HG03460 (cell line): ENCODE results near the gene KCNMA1.

Experiments used
- ATAC-seq: cut with Tn5 transposase; IDR thresholded peaks from one replicate; pipeline ENCODE4 v1.9.1; 2021; ENCODE audit not compliant: unreplicated experiment

Gene KCNMA1

DNA sequence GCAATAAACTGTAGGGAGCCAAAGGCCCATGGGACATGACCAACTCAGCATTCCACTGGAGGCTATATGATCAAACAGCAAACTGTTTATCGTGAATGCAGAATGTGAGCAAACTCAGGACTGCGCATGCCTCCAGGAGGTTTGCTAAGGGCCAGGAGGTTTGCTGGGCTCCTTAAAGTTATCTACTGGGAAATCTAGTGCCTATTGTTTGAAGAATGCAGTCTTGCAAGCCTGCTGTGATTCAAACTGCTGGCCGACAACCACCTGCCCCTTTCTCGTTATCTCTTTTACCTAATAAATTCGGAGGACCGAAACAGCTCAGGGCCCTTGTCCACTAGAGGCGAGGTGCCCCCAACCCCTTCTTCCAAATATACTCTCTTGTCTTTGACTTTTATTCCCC lies 404.1 kb downstream of the KCNMA1 start:
- ATAC-seq: no peak

- no peak for ATAC-seq
Observed at GRCh38 chr10:77231884-77232610, 405.6 kb downstream of the KCNMA1 start.

DNA sequence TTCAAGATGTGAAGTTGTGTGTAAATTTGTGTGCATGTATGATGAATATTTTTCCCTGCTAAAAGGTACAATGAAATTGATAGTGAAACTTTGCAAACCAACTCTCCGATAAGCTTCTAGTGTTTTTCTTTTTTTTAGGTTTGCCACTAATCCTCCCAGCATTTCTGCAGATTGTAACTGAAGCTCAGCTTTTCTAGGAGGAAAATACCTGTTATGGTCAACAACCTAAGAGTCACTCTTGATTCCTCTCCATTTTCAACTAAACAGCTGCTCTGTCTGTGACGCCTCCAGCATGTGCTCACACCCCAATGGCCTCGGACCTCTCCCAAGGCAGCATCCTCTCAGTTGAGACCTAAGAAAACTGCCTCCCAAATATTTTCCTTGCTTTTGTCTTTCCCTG lies 406.2 kb downstream of the KCNMA1 start:
- ATAC-seq: no peak

DNA sequence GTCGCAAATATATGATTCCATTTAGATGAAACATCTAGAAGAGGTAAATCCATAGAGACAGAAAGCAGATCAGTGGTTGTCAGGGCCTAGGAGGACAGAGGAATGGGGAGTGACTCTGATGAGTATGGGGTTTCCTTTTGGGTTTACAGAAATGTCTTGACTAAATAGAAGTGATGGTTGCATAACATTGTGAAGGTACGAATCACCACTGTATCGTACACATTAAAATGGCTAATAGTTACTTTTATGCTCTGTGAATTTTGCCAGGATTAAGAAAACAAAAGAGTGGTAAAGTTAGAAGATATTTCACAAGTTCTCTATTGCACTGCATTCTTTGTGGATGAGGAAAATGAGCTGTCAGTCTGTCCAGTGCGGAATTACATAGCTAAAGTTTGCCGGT lies 407.4 kb downstream of the KCNMA1 start:
- no peak for ATAC-seq

GRCh38 chr10:77229704-77230103 lies 407.9 kb downstream of the KCNMA1 start:
- ATAC-seq: no peak

DNA sequence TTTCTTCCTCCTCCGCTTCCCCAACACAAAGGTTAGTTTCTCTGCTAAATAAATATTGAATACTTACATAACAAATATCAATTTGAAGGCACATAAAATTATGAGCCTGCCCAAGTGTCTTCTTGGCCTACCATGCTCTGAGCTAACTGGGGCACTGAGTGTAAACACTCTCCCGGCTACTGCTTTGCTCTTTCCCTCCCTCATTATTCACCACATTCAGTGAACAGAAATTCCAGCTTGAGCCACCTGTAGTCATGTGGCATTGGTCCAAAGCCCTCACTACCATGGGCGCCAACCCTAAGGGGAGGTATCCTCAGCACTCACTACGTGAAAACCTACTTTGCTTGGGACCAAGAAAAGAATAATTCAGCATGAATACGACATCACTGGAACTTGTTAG lies 409.0 kb downstream of the KCNMA1 start:
- ATAC-seq: no peak

DNA sequence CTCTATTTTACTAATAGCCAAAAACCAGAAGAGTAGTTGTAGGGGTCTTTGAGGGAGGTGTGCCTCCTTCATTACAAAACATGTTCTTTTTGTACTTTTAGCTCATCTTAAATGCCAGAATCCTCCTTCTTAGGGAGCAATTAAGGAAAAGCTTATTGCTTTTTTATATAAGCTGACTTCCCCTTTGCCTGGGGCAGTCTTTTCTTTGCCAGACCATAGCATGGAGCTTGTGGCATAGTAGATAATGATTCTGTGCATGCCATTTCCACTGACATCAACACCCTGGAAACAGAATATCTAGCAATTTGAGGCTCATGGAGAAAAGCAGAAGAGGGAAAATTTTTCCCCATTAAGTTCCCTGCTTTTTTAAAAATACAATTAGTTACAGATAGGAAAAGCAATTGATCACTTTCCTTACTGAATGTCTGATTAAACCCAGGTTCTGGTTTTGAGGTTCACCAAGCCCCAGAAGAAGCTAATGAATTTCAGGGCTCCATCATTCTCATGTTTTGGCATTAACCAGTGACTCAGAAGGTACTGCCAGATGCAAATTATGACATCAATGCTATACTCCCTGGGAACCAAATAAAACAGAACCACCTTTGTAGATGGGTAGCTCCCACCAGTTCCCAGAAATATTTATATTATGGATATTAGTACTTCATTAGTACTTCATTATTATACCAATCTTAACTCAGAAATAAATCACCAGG lies 410.6 kb downstream of the KCNMA1 start:
- ATAC-seq: no peak

DNA sequence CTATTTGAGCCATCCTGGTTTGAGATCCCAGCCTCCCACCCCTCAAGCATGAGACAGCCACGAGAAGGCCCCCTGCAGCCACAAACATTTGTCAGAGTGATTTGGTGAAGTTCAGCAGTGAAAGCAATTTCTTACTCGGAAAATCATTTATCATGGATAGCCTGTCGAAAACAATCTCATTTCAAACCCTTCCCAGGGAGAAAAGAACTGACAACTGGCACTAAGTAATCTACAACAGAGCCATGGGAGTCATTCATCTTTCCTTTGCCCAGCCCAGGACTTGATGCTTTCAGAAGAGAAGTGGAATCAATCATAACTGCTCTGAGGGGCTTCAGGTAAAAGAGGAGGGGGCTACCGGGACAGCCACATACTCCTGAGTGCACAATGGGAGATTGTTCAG lies 411.2 kb downstream of the KCNMA1 start:
- no peak for ATAC-seq

DNA sequence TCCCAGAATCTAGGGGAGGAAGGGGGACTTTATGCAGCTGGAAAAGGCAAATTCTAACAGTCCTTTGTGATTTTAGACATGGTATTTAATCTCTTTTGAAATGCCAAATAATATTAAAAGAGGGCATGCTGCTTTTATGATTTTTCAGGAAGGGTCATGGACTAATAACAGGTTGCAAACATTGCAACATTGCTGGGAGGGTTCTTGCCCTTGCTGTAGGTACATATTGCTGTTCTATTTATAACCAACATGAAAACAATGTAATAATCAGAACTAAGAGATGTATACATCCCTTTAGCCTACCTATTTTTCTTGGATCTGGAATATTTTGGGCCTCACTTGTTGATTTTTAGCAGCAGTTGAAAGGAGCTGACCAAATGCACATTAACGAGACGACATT lies 411.6 kb downstream of the KCNMA1 start:
- no peak for ATAC-seq

DNA sequence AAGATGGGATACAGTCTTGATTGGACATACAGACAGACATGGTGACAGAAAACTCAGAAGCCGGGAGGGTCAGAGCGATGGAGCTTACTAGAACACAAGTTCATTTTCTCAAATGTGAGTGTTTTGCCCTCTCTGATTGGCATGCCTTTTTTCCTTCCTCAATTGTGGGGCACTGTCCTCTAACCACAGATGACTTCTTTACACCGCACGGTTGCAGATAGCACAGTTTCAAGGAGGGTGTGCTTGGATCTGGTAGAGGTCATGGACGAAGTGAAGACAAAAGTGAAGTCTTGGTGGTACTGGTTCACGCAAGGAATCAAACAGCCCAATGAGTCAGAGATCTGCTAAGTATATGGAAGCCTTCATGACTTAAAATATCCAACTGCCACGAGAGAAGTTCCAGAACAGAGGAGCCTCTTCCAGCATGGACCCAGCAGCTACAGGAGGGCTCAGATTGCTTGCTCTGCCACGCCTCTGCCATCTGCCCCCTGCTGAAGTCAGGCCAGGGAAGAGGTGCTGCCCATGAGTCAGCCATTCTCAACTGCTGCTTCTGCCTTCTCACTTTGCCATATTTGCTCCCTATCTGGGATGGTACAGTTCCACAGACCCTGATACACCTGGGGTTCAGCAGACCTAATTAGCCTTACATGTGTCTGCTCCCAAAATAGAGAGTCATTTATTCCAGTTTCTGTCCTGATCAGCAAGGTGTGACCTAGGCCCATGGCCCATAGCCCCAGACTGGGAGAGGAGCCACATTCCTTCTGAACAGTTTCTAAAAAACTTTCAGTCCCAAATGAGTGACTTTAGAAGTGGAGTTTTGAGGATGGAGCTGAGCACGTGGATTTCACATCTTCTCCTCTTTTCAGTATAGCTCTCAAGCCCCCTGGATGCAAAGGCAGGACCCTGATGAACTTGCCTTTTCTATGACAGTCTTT lies 413.8 kb downstream of the KCNMA1 start:
- no peak for ATAC-seq

DNA sequence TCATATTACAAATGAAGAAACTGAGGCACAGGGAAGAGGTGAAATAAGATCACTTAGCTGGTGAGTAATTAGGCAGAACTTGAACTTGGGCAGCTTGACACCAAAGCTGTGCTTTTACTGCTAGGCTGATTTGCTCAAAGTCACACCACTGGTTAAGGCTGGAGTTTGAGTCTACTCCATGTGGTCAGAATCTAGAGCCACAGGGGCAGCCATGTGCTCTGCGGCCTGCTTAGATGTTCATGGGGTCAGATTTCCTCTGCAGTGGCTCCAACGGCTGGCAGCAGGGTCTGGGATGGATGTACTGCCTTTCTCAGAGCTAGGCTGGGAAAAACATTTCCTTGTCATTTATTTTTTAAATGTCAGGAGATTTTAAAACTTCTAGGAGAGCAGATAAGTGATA lies 417.5 kb downstream of the KCNMA1 start:
- ATAC-seq: no peak

DNA sequence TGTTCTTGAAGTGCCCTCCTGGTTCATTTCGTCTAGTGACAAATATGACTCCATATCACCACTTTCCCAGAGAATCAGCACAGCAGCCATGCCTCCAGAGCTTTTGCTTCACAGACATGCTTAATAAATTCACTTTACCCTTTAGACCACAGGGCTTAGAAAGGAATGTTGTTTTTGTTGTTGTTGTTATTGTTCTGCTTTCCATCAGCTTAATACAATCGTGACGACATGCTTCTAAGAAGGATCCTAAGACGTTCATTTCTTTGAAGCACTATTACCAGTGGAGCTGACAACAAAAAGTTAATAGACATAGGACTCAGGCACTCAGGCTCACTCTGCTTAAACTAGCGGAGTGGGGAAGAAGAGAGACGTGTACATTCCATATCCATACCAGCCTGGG lies 418.6 kb downstream of the KCNMA1 start:
- ATAC-seq: no peak

DNA sequence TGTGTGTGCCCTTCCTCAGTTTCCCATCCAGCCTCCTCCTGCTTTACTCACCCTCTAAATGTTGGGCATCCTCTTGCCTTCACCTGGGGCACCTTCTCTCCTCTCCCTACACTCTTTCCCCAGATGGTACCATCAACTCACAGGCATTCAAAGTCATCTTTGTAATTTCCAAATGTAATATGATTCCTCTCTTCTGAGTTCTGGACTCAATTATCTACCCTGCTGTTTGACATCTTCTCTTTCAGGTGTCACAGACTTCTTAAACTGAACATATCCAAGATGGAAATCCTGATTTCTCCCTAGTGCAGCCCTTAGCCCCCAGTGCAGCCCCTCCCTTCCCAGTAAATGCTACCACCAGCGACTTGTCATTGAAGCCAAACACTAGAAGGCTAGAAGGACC lies 422.8 kb downstream of the KCNMA1 start:
- ATAC-seq: no peak

DNA sequence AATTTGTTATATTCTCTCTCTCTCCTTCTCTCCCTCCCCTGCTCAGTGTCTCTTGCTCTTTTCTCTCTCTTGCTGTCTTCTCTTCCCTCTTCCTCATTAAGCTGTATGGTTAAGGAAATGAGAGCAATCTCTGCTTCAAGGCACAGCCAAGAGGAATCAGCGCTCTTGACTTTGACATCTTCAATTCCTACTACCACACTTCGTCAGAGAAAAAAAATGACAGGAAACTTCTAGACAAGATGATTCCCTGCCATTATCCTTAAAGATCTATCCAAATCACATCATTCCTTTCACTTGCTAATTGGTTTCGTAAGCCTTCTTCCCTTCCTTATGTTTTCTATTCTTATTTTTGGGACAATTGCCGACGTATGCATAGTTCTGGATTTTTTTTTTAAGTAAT lies 425.0 kb downstream of the KCNMA1 start:
- ATAC-seq: no peak

DNA sequence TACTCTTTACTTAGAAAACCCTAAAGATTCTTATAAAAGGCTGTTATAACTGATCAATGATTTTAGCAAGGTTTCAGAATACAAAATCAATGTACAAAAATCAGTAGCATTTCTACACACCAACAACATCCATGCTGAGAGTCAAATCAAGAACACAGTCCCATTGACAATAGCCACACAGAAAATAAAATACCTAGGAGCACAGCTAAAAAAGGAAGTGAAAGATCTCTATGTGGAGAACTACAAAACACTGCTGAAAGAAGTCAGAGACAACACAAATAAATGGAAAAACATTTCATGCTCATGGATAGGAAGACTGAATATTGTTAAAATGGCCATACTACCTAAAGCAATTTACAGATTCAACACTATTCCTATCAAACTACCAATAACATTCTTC lies 427.0 kb downstream of the KCNMA1 start:
- no peak for ATAC-seq

DNA sequence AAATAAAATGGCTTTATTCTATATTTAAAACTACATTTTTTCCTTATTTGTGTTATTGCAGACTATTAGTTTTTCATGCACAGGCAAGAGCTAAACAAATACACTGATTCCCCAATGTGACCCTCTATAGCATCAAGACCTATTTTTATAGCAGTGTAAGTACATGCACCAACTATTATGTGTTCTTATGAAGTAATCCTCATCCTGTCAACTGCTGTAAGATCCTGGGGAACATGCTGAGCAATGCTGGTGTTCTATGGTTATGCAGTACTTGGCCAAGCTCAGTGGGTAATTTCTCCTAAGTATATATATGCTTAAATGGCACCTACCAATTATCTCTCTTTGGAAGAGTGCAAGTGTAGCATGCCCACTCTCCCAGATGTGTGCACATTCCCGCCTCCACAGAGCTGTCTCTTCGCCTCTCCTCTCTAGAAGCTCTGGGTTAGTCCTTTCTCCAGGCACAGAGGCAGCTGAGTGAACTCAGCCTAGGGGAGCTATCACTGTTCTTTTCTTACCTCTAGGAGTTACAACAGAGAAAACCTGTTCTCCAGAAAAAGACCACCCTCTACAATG lies 428.8 kb downstream of the KCNMA1 start:
- ATAC-seq: no peak

DNA sequence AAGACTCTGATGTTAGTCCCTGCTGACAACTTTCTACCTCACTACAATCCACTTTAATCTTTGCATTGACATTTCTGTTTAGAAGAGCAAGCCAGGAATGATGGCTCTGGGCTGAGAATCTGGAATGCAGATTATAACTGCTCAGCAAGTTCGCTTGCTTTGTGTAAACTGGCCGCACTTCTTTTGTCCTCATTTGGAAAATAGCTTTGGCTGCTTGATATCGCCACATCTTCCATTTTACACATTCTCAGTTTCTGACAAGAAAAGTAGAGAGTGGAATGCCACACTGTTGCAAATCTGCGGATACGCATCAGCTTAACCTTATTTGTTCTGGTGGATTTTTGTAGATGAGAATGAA lies 429.8 kb downstream of the KCNMA1 start:
- ATAC-seq: no peak

DNA sequence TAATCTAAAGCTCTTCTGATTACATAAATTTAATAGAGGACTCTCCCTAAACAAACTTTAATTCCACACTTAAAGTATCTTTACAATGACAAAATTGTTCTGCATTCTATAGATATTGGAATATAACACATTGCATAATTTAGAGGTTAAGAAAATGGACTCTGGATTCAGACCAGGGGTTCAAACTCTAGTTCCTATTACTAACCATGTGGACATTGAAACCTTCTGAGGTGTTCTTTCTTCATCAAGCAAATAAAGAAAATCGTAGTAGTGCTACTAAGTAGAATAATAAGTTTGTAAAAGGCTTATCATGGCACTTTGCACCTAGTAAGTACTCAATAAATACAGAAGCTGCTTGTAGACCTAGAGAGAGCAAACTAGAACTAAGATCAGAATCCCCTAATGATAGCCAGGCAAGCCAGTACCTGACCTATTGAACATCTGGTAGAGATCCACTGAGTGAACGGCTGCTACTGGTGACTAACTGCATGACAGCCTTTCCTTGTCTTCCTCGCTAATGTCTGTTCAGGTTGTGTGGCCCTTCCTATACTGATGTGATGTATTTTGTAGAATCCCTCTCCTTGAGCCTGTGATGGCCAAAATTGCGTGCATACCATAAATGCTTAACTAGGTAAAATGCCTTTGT lies 430.3 kb downstream of the KCNMA1 start:
- ATAC-seq: no peak

GRCh38 chr10:77205135-77205534 lies 432.5 kb downstream of the KCNMA1 start:
- ATAC-seq: no peak

DNA sequence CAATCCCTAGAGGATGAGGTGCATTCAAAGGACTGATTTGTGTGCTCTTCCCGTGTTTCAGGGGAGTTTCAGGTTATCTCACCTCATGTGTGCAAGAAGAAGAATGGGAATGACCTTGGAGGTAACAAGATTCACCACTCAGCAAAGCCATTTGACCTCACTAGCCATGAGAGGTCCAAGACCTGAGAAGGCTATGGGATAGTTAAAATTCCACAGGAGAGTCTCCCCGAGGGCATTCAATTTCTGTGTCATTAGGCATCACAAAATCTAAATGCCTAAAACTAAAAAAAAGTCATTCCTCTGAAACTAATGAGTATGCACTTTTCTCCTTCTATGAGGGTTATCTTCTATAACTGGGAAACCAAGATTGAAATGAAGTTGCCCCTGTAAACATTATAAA lies 433.4 kb downstream of the KCNMA1 start:
- ATAC-seq: no peak

DNA sequence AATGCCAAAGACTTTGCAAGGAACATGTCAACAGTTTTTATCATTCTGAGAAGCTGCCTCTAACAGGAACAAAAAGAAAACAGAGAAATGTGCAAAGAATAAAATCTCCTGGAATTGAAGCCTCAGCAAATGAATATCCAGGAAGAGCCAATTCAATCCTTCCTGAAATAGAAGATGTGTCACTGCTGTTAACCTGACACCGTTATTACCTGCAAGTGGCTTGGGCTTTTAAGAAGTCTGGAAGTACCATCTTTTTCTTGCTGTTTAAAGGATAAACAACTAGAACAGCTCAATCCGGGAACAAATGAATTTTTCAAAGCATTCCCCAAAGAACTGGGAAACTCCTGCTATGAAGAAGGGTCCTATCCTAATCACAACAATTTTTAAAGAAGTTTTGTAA lies 434.8 kb downstream of the KCNMA1 start:
- no peak for ATAC-seq
